PC-3 (cell line): ENCODE data around the gene JAKMIP1. TPM values are rescaled to one million over a fixed set of nuclear protein-coding genes. Genes with fewer than 3 reads are reported as not detected.

Experiments
- ATAC-seq: fragments of 200-7000 bp; cut with Tn5 transposase; 2 replicates; pipeline ENCODE4 v1.9.1; 2020; ENCODE audit warnings: mild to moderate bottlenecking, moderate library complexity
- BruUV-seq: library from RNA; stranded (reverse); fragments of 400-500 nt; replicated peaks from 2 replicates; lab custom pipeline; 2021; lab: Mats Ljungman, UMichigan
- CTCF ChIA-PET: fragments of 300-600 bp; sonication (Branson Sonifier 250); formaldehyde crosslinking; loops from one replicate; lab custom pipeline; 2022; ENCODE audit warnings: antibody characterized with exemption; lab: Charles Lee
- POLR2A ChIA-PET: fragments of 300-600 bp; sonication (Branson Sonifier 250); formaldehyde crosslinking; loops from one replicate; lab custom pipeline; 2022; ENCODE audit warnings: antibody characterized with exemption; ENCODE audit not compliant: unreplicated experiment; lab: Charles Lee
- DNase-seq: peaks from one replicate; pipeline ENCODE4 v3.0.0-alpha.2; 2015
- H2AFZ ChIP-seq: fragments of 300-600 bp; sonication (generic); 2 replicates; pipeline ENCODE4 v1.6.0; 2016; ENCODE audit warnings: antibody characterized with exemption, low read length
- H3F3A ChIP-seq: fragments of 300-600 bp; sonication (generic); one replicate; pipeline ENCODE4 v1.6.0; 2017; ENCODE audit warnings: antibody characterized with exemption, low read length, control low read depth, mild to moderate bottlenecking; ENCODE audit not compliant: unreplicated experiment
- H3K27ac ChIP-seq: fragments of 300-600 bp; sonication (generic); 2 replicates; pipeline ENCODE4 v1.5.1; 2016; ENCODE audit warnings: mild to moderate bottlenecking, low read length
- H3K27me3 ChIP-seq: fragments of 300-600 bp; sonication (generic); 2 replicates; pipeline ENCODE4 v1.6.1; 2016; ENCODE audit warnings: low read length, mixed read lengths
- H3K36me3 ChIP-seq: fragments of 300-600 bp; sonication (generic); 2 replicates; pipeline ENCODE4 v1.6.1; 2016; ENCODE audit warnings: low read depth, mixed run types, low read length, mixed read lengths
- H3K4me1 ChIP-seq: fragments of 300-600 bp; sonication (generic); 2 replicates; pipeline ENCODE4 v1.5.1; 2016; ENCODE audit warnings: low read length; ENCODE audit not compliant: insufficient read depth
- H3K4me2 ChIP-seq: fragments of 300-600 bp; sonication (generic); 2 replicates; pipeline ENCODE4 v1.6.0; 2016; ENCODE audit warnings: low read length
- H3K4me3 ChIP-seq: fragments of 300-600 bp; sonication (generic); 2 replicates; pipeline ENCODE4 v1.5.1; 2016; ENCODE audit warnings: mild to moderate bottlenecking, low read length, mixed read lengths
- H3K79me2 ChIP-seq: fragments of 300-600 bp; sonication (generic); 2 replicates; pipeline ENCODE4 v1.6.1; 2017; ENCODE audit warnings: low read length, mixed read lengths
- H3K9ac ChIP-seq: fragments of 300-600 bp; sonication (generic); 2 replicates; pipeline ENCODE4 v1.6.0; 2016; ENCODE audit warnings: mild to moderate bottlenecking, low read length
- H3K9me2 ChIP-seq: fragments of 300-600 bp; sonication (generic); replicated peaks from 2 replicates; pipeline ENCODE4 v1.6.1; 2016; ENCODE audit warnings: mixed run types, low read length, mixed read lengths
- H3K9me3 ChIP-seq: fragments of 300-600 bp; sonication (generic); 2 replicates; pipeline ENCODE4 v1.6.1; 2016; ENCODE audit warnings: low read length, mixed read lengths
- H4K20me1 ChIP-seq: fragments of 300-600 bp; sonication (generic); 2 replicates; pipeline ENCODE4 v1.6.1; 2016; ENCODE audit warnings: low read length, mixed read lengths
- EZH2 ChIP-seq: fragments of 300-600 bp; sonication (generic); IDR thresholded peaks from one replicate; pipeline ENCODE4 v1.6.1; 2017; ENCODE audit warnings: antibody characterized with exemption, mild to moderate bottlenecking, low read length; ENCODE audit not compliant: unreplicated experiment
- EZH2phosphoT487 ChIP-seq: fragments of 300-600 bp; sonication (generic); IDR thresholded peaks from 2 replicates; pipeline ENCODE4 v1.6.1; 2018; ENCODE audit warnings: mild to moderate bottlenecking, antibody characterized with exemption, low read length, borderline replicate concordance
- intact Hi-C: fragments of 100-400 bp; cut with micrococcal nuclease; formaldehyde crosslinking; loops from 2 replicates; pipeline ENCODE4 v1.9.0; 2023
- total RNA-seq: library from RNA; depleted of rRNA; stranded (reverse); fragments of >200 nt; gene quantifications from 2 replicates; pipeline ENCODE4 v1.2.3, GENCODE V29; 2014
- TF ChIP-seq, protein P1 (sequence below): fragments of 300-600 bp; sonication (generic); conservative IDR thresholded peaks from 2 replicates; pipeline ENCODE4 v1.5.1; 2017; ENCODE audit warnings: antibody characterized with exemption, low read depth, mild to moderate bottlenecking, low read length

JAKMIP1 gene
- total RNA-seq, 1 experiment from 2014 or later, result 0.04 TPM

DNA sequence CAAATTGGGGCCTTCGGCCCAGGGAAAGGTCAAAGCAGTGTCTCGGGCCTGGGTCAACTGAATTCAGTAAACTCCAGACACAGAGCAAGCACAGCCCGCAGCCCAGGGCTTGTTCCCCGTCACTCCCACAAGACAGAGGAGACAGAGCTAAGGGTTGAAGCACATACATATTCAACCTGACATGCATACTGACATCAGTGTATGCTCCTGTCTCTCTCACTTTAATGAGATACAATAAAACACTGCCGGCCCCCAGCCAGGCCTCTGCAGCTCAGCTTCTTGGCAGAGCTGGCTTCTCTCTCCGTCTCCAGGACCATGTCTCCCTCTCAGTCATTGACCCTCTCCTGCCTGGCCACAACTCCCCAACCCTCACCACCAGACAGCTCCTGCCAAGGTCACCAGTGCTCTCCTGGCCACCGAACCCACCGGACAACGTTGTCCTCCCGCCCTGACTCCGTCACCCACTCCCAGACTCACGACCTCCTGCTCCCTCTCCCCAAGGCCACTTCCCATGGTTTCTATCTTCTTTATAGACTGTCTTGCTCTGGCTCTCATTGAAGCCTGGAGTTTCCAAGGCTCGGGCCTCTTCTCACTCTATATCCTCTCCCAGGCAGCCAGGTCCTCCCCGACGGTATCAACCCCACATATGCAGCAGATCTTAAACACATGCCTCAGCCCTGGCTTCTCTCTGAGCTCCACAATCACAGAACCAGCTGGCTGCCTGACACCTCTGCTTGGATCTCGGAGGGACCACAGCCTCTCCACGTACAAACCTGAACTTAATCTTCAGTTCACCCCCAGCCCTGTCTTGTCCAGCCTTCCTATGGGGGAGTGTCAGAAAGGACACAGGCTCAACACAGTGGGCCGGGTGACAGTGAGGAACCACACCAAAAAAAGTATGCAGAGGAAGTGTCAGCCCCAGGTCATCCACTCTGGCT, 114.4 kb downstream of the JAKMIP1 start:
- H4K20me1 ChIP-seq, result no peaks in the 10 kb centered on the region
- no peaks in the 10 kb centered on the region for H3K9me2 ChIP-seq
- POLR2A ChIA-PET, result interaction anchor here (0.6 kb wide), 1 partner anchor 23 kb away, joined by 28 read pairs; no protein-coding TSS in a partner anchor
- BruUV-seq, result no TSS peak
- H3K4me2 ChIP-seq, result no peak overlapping the region
- intact Hi-C loops, result no loop called here
- H3K9me3 ChIP-seq, result no peaks in the 10 kb centered on the region
- no peak overlapping the region for H3K27ac ChIP-seq
- no peaks in the 10 kb centered on the region for H3K27me3 ChIP-seq
- no peaks in the 10 kb centered on the region for H3K36me3 ChIP-seq
- H3K79me2 ChIP-seq, result no peaks in the 10 kb centered on the region
- DNase-seq, result no peak
- no peak overlapping the region for H2AFZ ChIP-seq
- no peak overlapping the region for H3K4me3 ChIP-seq
- H3K9ac ChIP-seq, result no peak overlapping the region
- H3F3A ChIP-seq, result no peaks in the 10 kb centered on the region
- CTCF ChIA-PET, result no interaction called here
- no peak for ATAC-seq
- H3K4me1 ChIP-seq, result no peaks in the 10 kb centered on the region
- TF ChIP-seq EZH2, result no peak
- TF ChIP-seq, protein P1, sequence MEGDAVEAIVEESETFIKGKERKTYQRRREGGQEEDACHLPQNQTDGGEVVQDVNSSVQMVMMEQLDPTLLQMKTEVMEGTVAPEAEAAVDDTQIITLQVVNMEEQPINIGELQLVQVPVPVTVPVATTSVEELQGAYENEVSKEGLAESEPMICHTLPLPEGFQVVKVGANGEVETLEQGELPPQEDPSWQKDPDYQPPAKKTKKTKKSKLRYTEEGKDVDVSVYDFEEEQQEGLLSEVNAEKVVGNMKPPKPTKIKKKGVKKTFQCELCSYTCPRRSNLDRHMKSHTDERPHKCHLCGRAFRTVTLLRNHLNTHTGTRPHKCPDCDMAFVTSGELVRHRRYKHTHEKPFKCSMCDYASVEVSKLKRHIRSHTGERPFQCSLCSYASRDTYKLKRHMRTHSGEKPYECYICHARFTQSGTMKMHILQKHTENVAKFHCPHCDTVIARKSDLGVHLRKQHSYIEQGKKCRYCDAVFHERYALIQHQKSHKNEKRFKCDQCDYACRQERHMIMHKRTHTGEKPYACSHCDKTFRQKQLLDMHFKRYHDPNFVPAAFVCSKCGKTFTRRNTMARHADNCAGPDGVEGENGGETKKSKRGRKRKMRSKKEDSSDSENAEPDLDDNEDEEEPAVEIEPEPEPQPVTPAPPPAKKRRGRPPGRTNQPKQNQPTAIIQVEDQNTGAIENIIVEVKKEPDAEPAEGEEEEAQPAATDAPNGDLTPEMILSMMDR, result no peak
- no peak for TF ChIP-seq EZH2phosphoT487

DNA sequence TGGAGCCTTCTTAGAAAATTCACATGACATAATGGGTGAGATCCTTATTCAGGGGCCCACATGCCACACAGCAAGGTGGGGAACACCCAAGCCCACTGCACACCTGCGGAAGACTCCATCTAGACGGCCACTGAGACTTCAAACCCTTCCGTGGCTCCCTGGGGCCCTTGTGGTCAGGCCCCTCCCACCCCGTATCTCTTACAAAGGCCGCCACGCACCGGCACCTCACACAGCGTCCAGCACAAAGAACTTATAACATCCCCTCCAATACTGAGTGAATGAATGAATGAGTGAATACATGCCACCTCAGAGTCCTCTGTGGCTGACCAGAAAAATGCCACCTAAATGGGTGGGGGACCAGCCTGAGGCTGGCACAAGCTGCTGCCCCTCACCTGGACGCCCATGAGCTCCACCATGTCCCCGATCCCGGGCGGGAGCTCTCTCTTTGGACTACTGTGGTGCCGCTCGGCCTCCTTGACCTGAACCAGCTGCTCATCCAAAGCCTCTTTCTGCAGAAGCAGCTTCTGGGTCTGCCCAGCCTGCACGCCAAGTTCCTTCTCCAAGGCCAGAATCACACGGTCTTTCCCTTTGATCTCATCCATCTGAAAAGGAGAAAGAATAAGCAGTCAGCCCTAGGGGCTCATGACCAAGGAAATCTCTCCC, 115.2 kb downstream of the JAKMIP1 start:
- POLR2A ChIA-PET, result interaction anchor here (0.6 kb wide), 1 partner anchor 24 kb away, joined by 28 read pairs; no protein-coding TSS in a partner anchor
- ATAC-seq, result no peak
- no peaks in the 10 kb centered on the region for H3K9me2 ChIP-seq

DNA sequence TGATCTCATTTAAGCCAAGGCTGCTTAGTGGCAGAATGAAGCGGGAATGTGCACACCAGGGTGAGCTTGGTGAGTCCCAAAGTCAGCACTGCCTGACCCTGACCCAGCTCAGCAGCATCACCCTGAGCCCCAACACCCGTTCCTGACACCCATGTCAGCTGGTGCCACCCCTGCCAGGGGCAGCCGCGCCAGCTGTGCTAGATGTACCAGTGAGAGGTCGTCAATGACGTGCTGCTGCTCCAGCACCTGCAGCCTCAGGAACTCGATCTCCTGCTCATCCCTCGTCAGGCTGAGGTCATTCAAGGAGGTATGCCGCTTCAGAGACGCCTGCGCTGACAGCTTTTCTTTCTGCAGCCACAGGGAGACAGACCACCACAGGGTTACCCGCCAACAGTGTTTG, 120.4 kb downstream of the JAKMIP1 start:
- H3K9me3 ChIP-seq, result no peaks in the 10 kb centered on the region
- ChIA-PET POLR2A (no interaction called here), CTCF (no interaction called here)
- H3K4me3 ChIP-seq, result no peak overlapping the region
- TF ChIP-seq, protein P1, result no peak
- TF ChIP-seq EZH2phosphoT487 (no peak), EZH2 (no peak)
- no peak for DNase-seq
- ATAC-seq, result no peak
- H3K4me1 ChIP-seq, result no peaks in the 10 kb centered on the region
- intact Hi-C loops, result no loop called here
- H3K4me2 ChIP-seq, result no peak overlapping the region
- no peak overlapping the region for H2AFZ ChIP-seq
- H3K36me3 ChIP-seq, result no peaks in the 10 kb centered on the region
- no peaks in the 10 kb centered on the region for H4K20me1 ChIP-seq
- no peak overlapping the region for H3K27ac ChIP-seq
- no TSS peak for BruUV-seq
- no peaks in the 10 kb centered on the region for H3K79me2 ChIP-seq
- no peaks in the 10 kb centered on the region for H3K9me2 ChIP-seq
- no peak overlapping the region for H3K9ac ChIP-seq
- H3F3A ChIP-seq, result no peaks in the 10 kb centered on the region
- no peaks in the 10 kb centered on the region for H3K27me3 ChIP-seq

More for the DNA sequence above, 115.2 kb downstream of the JAKMIP1 start:
- H3K27me3 ChIP-seq, result no peaks in the 10 kb centered on the region
- intact Hi-C loops, result no loop called here
- CTCF ChIA-PET, result no interaction called here
- no peaks in the 10 kb centered on the region for H3K4me1 ChIP-seq
- DNase-seq, result no peak
- no peaks in the 10 kb centered on the region for H3K79me2 ChIP-seq
- no peaks in the 10 kb centered on the region for H3K9me3 ChIP-seq
- H3K36me3 ChIP-seq, result no peaks in the 10 kb centered on the region
- H3K4me2 ChIP-seq, result no peak overlapping the region
- H4K20me1 ChIP-seq, result no peaks in the 10 kb centered on the region
- no peak overlapping the region for H3K27ac ChIP-seq
- no peak for TF ChIP-seq EZH2phosphoT487
- H3F3A ChIP-seq, result no peaks in the 10 kb centered on the region
- H2AFZ ChIP-seq, result no peak overlapping the region
- no peak overlapping the region for H3K9ac ChIP-seq
- no peak overlapping the region for H3K4me3 ChIP-seq
- no TSS peak for BruUV-seq
